Endothelial cell of umbilical vein (primary cell): ENCODE results near the gene D2HGDH.

Source experiments
- EZH2 ChIP-seq: IDR thresholded peaks from 2 replicates; pipeline ENCODE4 v1.6.1; 2012; ENCODE audit warnings: borderline replicate concordance, low read depth, mild to moderate bottlenecking, moderate library complexity, low read length, inconsistent platforms; ENCODE audit not compliant: severe bottlenecking
- FOS ChIP-seq: IDR thresholded peaks from 2 replicates; pipeline ENCODE4 v1.6.1; 2011; ENCODE audit warnings: mild to moderate bottlenecking, low read length, moderate library complexity, borderline replicate concordance; ENCODE audit not compliant: insufficient read depth
- JUN ChIP-seq: IDR thresholded peaks from 2 replicates; pipeline ENCODE4 v1.6.1; 2011; ENCODE audit warnings: borderline replicate concordance, low read depth; ENCODE audit not compliant: insufficient read length, insufficient read depth
- POLR2A ChIP-seq: IDR thresholded peaks from 2 replicates; pipeline ENCODE4 v1.6.1; 2012; ENCODE audit warnings: low read depth, mild to moderate bottlenecking, control low read depth, low read length
- POLR2AphosphoS5 ChIP-seq: IDR thresholded peaks from 2 replicates; pipeline ENCODE4 v1.6.1; 2012; ENCODE audit warnings: low read depth, mild to moderate bottlenecking, control low read depth, low read length, moderate library complexity; ENCODE audit not compliant: insufficient read depth
- TF ChIP-seq, protein P1 (sequence below): IDR thresholded peaks from 2 replicates; pipeline ENCODE4 v1.6.1; 2011; ENCODE audit not compliant: insufficient read depth, insufficient read length
- TF ChIP-seq, protein P2 (sequence below), 2 donors: IDR thresholded peaks; 1 replicate in 1 of 2; 2 replicates in 1 of 2; pipeline ENCODE4 v1.5.1; 2011; ENCODE audit warnings: low read length in 2 of 2, mild to moderate bottlenecking in 2 of 2, moderate library complexity in 2 of 2, control low read depth in 1 of 2, inconsistent platforms in 1 of 2, low read depth in 1 of 2; ENCODE audit not compliant: insufficient read depth in 1 of 2; ENCODE audit errors: extremely low read depth in 1 of 2

DNA sequence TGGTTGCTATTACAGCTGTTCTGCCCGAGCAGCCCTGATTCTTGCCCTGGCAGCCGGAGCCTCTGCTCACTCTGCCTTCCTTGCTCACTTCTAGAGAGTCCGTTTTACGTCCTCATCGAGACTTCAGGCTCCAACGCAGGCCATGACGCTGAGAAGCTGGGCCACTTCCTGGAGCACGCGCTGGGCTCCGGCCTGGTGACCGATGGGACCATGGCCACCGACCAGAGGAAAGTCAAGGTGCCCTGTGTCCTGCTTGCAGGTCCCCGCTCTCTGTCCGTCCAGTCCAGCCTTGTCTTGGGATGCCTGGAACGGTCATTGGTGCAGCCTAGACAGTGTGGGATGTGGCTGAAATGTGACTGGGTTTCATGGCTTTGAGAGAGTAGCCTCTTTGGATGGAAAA, 16.7 kb downstream of the D2HGDH start:
- TF ChIP-seq, protein P1, sequence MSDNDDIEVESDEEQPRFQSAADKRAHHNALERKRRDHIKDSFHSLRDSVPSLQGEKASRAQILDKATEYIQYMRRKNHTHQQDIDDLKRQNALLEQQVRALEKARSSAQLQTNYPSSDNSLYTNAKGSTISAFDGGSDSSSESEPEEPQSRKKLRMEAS = no peak
- TF ChIP-seq, protein P2, sequence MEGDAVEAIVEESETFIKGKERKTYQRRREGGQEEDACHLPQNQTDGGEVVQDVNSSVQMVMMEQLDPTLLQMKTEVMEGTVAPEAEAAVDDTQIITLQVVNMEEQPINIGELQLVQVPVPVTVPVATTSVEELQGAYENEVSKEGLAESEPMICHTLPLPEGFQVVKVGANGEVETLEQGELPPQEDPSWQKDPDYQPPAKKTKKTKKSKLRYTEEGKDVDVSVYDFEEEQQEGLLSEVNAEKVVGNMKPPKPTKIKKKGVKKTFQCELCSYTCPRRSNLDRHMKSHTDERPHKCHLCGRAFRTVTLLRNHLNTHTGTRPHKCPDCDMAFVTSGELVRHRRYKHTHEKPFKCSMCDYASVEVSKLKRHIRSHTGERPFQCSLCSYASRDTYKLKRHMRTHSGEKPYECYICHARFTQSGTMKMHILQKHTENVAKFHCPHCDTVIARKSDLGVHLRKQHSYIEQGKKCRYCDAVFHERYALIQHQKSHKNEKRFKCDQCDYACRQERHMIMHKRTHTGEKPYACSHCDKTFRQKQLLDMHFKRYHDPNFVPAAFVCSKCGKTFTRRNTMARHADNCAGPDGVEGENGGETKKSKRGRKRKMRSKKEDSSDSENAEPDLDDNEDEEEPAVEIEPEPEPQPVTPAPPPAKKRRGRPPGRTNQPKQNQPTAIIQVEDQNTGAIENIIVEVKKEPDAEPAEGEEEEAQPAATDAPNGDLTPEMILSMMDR (IDR thresholded peaks at IDR 0.05; ENCODE audit: extremely low read depth in 1 of 2, insufficient read depth in 1 of 2, low read depth in 1 of 2, low read length in 2 of 2) = no peak
- TF ChIP-seq POLR2A = no peak
- no peak for TF ChIP-seq EZH2
- no peak for TF ChIP-seq POLR2AphosphoS5
- no peak for TF ChIP-seq JUN
- no peak for TF ChIP-seq FOS
